ENCODE measurements around the gene KLK12. TPM values are rescaled to one million over a fixed set of nuclear protein-coding genes. Genes with fewer than 3 reads are reported as not detected.

Gene KLK12
- total and polyA plus RNA-seq, 2 donors (not counting 1 experiment from before 2014, with no cell fraction given): not detected

- Histone ChIP-seq H3K27me3 (replicated peaks in 1 of 4; ENCODE audit: control extremely low read depth in 1 of 4, control insufficient read depth in 3 of 4, insufficient read depth in 4 of 4, low read length in 3 of 4) (peaks cover 0 to 44% (median 15%) of the 10 kb centered on the region in 4 experiments), H3K4me1 (ENCODE audit: control insufficient read depth in 2 of 2, insufficient read depth in 2 of 2, low read length in 2 of 2) (peaks cover 2 to 4% of the 10 kb centered on the region in 2 donors), H3K4me2 (replicated peaks; ENCODE audit: low read depth, low read length, poor library complexity, severe bottlenecking) (no peak overlapping the region), H3K4me3 (ENCODE audit: control extremely low read depth in 1 of 5, extremely low read depth in 1 of 5, insufficient read depth in 1 of 5, low read depth in 2 of 5, low read length in 4 of 5) (no peak overlapping the region), H2AFZ (ENCODE audit: insufficient read depth, low read depth, low read length, poor library complexity, severe bottlenecking) (no peak overlapping the region), H3K9me3 (ENCODE audit: control extremely low read depth in 1 of 3, control insufficient read depth in 2 of 3, insufficient read depth in 1 of 3, low read length in 2 of 3) (peaks cover 0 to 8% (median 0%) of the 10 kb centered on the region in 3 donors), H3K9ac (ENCODE audit: low read length) (no peak overlapping the region), H3K36me3 (replicated peaks in 1 of 2; ENCODE audit: control extremely low read depth in 1 of 2, control insufficient read depth in 1 of 2, extremely low read depth in 1 of 2, insufficient read depth in 2 of 2, low read length in 1 of 2) (no peaks in the 10 kb centered on the region), H4K20me1 (ENCODE audit: control insufficient read depth, insufficient read depth, low read length, poor library complexity, severe bottlenecking) (no peaks in the 10 kb centered on the region), H3K27ac (ENCODE audit: low read length in 2 of 2) (no peak overlapping the region), H3K79me2 (ENCODE audit: control insufficient read depth, insufficient read depth, low read length) (no peaks in the 10 kb centered on the region)
- Mint-ChIP-seq H3K4me1 (peaks cover 3% of the 10 kb centered on the region), H3K4me3 (no peak overlapping the region), H3K27ac (no peak overlapping the region), H3K9me3 (ENCODE audit: insufficient read depth) (no peaks in the 10 kb centered on the region), H3K27me3 (peaks cover 46% of the 10 kb centered on the region)
- ChIA-PET CTCF (no interaction called here), POLR2A (no interaction called here)
- intact Hi-C loops (cut with micrococcal nuclease): loop anchor here (10.0 kb wide), 1 partner anchor 88 kb away; no protein-coding TSS in a partner anchor
- 76% methylated on average over 7 of the region's 7 CpGs for WGBS (ENCODE audit: insufficient coverage)
- ATAC-seq (ENCODE audit: low read depth) (no peak), DNase-seq (no peak)
- TF ChIP-seq EZH2 (IDR thresholded peaks at IDR 0.05; ENCODE audit: borderline replicate concordance, insufficient read depth, low read depth, low read length, poor library complexity, severe bottlenecking) (no peak), CTCF (IDR thresholded peaks at IDR 0.05) (no peak)
These were observed 31.8 kb upstream of the KLK12 start for GRCh38 chr19:51066393-51067186.
